GM06990 (cell line): Measurements from ENCODE around the gene KIF1B.
"Not testable (repeated sequence)": the region's sequence is repeated elsewhere in the genome, so short reads cannot be mapped to it uniquely, and the experiment has no call there.

Experiments
- DNase-seq: peaks from one replicate; pipeline ENCODE4 v3.0.0-alpha.2; 2011; ENCODE audit not compliant: insufficient read length; ENCODE audit errors: extremely low read depth
- H3K27me3 ChIP-seq: replicated peaks from 2 replicates; pipeline ENCODE4 v1.6.0; 2011; ENCODE audit warnings: low read length; ENCODE audit not compliant: control insufficient read depth, insufficient read depth
- H3K36me3 ChIP-seq: 2 replicates; pipeline ENCODE4 v1.5.1; 2011; ENCODE audit warnings: low read length; ENCODE audit not compliant: control insufficient read depth, insufficient read depth
- H3K4me3 ChIP-seq: replicated peaks from 2 replicates; pipeline ENCODE4 v1.5.1; 2011; ENCODE audit warnings: low read depth, mild to moderate bottlenecking, control low read depth, low read length
- CTCF ChIP-seq: IDR thresholded peaks from 2 replicates; pipeline ENCODE4 v1.5.1; 2011; ENCODE audit warnings: low read length, control low read depth, mild to moderate bottlenecking, inconsistent platforms; ENCODE audit not compliant: insufficient read depth, poor library complexity, severe bottlenecking

The KIF1B gene

DNA sequence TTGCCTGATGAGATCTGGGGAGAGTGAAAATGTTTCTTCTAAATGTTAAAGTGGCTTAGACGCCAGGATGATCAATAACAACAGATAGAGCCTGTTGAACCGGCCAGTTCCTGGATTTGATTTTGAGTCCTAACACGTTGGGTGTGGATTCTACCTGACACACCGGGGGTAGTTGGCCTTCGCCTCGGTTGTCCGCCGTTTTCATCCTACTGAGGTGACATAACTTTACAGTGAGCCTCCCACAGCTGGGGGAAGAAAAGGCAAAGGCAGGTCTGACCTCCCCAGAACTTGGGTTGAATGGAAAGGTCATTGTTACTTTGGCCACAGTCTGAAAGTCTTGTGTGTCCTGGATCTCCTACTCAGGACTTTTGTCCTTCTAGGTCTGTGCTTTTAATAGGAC, 189.6 kb downstream of the KIF1B start:
- Histone ChIP-seq H3K4me3 (peak overlapping the region; percentile 91), H3K36me3 (peaks cover 9% of the 10 kb centered on the region), H3K27me3 (no peaks in the 10 kb centered on the region)
- no peak for TF ChIP-seq CTCF
- DNase-seq = no peak

- TF ChIP-seq CTCF = no peak
- H3K4me3 ChIP-seq = no peak overlapping the region
- no peaks in the 10 kb centered on the region for H3K27me3 ChIP-seq
- DNase-seq = no peak
- H3K36me3 ChIP-seq = peaks cover 11% of the 10 kb centered on the region
Observed at GRCh38 chr1:10401281-10401680, 190.9 kb downstream of the KIF1B start.

- Histone ChIP-seq H3K27me3 (no peaks in the 10 kb centered on the region), H3K36me3 (peaks cover 17% of the 10 kb centered on the region), H3K4me3 (no peak overlapping the region)
- no peak for TF ChIP-seq CTCF
- no peak for DNase-seq
Observed at GRCh38 chr1:10402729-10403274, 192.4 kb downstream of the KIF1B start.

DNA sequence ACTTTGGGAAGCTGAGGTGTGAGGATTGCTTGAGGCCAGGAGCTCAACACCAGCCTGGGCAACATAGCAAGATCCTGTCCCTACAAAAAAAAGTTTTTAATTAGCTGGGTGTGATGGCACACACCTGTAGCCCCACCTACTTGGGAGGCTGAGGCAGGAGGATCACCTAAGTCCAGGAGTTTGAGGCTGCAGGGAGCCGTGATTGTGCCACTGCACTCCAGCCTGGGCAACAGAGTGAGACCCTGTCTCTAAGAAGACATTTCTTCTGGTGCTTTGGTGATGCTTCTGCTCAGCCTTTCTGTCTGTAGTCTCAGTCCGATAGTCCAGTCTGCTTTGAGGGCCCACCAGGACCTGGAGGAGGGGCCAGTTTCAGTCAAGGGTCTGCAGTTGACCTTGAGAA, 196.8 kb downstream of the KIF1B start:
- H3K27me3 ChIP-seq = no peaks in the 10 kb centered on the region
- no peak overlapping the region for H3K4me3 ChIP-seq
- H3K36me3 ChIP-seq = peaks cover 39% of the 10 kb centered on the region
- DNase-seq = no peak
- no peak for TF ChIP-seq CTCF

GRCh38 chr1:10415211-10415930, 205.0 kb downstream of the KIF1B start:
- H3K36me3 ChIP-seq = peaks cover 41% of the 10 kb centered on the region
- no peak for TF ChIP-seq CTCF
- H3K27me3 ChIP-seq = no peaks in the 10 kb centered on the region
- no peak for DNase-seq
- no peak overlapping the region for H3K4me3 ChIP-seq

- H3K36me3 ChIP-seq = peaks cover 40% of the 10 kb centered on the region
- DNase-seq, H3K4me3 ChIP-seq: not testable (repeated sequence)
Observed at GRCh38 chr1:10415967-10416366, 205.6 kb downstream of the KIF1B start.

GRCh38 chr1:10418741-10419140, 208.4 kb downstream of the KIF1B start:
- peaks cover 24% of the 10 kb centered on the region for H3K36me3 ChIP-seq
- H3K4me3 ChIP-seq, H3K27me3 ChIP-seq, DNase-seq: not testable (repeated sequence)

More at GRCh38 chr1:10415967-10416366, 205.6 kb downstream of the KIF1B start:
- not testable (repeated sequence) for H3K27me3 ChIP-seq
